ENCODE measurements around the gene NDUFB7. TPM values are rescaled to one million over a fixed set of nuclear protein-coding genes. Genes with fewer than 3 reads are reported as not detected.

The NDUFB7 gene
- total and polyA plus RNA-seq, 4 experiments from 2014 or later: 56.6 to 252 (median 122) TPM

- Histone ChIP-seq H3K4me1 (ENCODE audit: insufficient read depth, low read length) (no peaks in the 10 kb centered on the region), H3K36me3 (ENCODE audit: insufficient read depth, low read length) (peaks cover 11% of the 10 kb centered on the region), H3K9me3 (ENCODE audit: control insufficient read depth in 1 of 2, low read length in 2 of 2) (no peaks in the 10 kb centered on the region), H3K4me3 (ENCODE audit: low read length in 2 of 2) (no peak overlapping the region), H3K27me3 (ENCODE audit: insufficient read depth, low read length) (no peaks in the 10 kb centered on the region), H3K27ac (ENCODE audit: low read depth, low read length) (no peak overlapping the region)
- H3K27ac Mint-ChIP-seq: peak overlapping the region in 5 of 7 donors; percentile 22 to 77 (median 42)
- peak in 4 of 5 donors; percentile 19 to 38 (median 26) for DNase-seq
- ChIA-PET POLR2A (ENCODE audit: partially characterized antibody) (no interaction called here), CTCF (ENCODE audit: partially characterized antibody) (no interaction called here)
- H3K9me3 Mint-ChIP-seq: no peaks in the 10 kb centered on the region
- no peaks in the 10 kb centered on the region for H3K27me3 Mint-ChIP-seq
- peaks cover 11 to 28% (median 17%) of the 10 kb centered on the region in 4 donors for H3K4me1 Mint-ChIP-seq
- peak overlapping the region in 1 of 8 donors; percentile 25 for H3K4me3 Mint-ChIP-seq
- intact Hi-C loops (cut with micrococcal nuclease): no loop called here
- H3K36me3 Mint-ChIP-seq: peaks cover 6 to 32% of the 10 kb centered on the region in 2 donors
Measured at GRCh38 chr19:14563989-14564651, 7.7 kb downstream of the NDUFB7 start.

GRCh38 chr19:14563590-14563926 lies 8.3 kb downstream of the NDUFB7 start:
- no peak for DNase-seq
- no peaks in the 10 kb centered on the region for H3K27me3 Mint-ChIP-seq
- ChIA-PET CTCF (ENCODE audit: partially characterized antibody) (interaction anchor here (2.3 kb wide), 1 partner anchor 9 kb away, joined by 11 read pairs; the partner anchor contains the start of gene NDUFB7), POLR2A (ENCODE audit: partially characterized antibody) (interaction anchor here (2.4 kb wide), 1 partner anchor 45 kb away, joined by 7 read pairs; the partner anchor contains the start of gene DNAJB1)
- Histone ChIP-seq H3K4me1 (ENCODE audit: insufficient read depth, low read length) (peaks cover 1% of the 10 kb centered on the region), H3K36me3 (ENCODE audit: insufficient read depth, low read length) (peaks cover 11% of the 10 kb centered on the region), H3K4me3 (ENCODE audit: low read length in 2 of 2) (no peak overlapping the region), H3K27ac (ENCODE audit: low read depth, low read length) (no peak overlapping the region), H3K9me3 (ENCODE audit: control insufficient read depth in 1 of 2, low read length in 2 of 2) (no peaks in the 10 kb centered on the region), H3K27me3 (ENCODE audit: insufficient read depth, low read length) (no peaks in the 10 kb centered on the region)
- H3K4me3 Mint-ChIP-seq: no peak overlapping the region
- H3K4me1 Mint-ChIP-seq: peaks cover 10 to 25% (median 15%) of the 10 kb centered on the region in 4 donors
- intact Hi-C loops (cut with micrococcal nuclease): no loop called here
- H3K27ac Mint-ChIP-seq: peak overlapping the region in 1 of 7 donors; percentile 66
- H3K36me3 Mint-ChIP-seq: peaks cover 6 to 30% of the 10 kb centered on the region in 2 donors
- no peaks in the 10 kb centered on the region for H3K9me3 Mint-ChIP-seq

GRCh38 chr19:14562660-14563589 lies 8.9 kb downstream of the NDUFB7 start:
- POLR2A ChIA-PET (ENCODE audit: partially characterized antibody): interaction anchor here (1.2 to 2.4 kb wide), 2 partner anchors 45 to 65 kb away, joined by 3 to 7 read pairs; partner anchors contain the start of gene DNAJB1
- CTCF ChIA-PET (ENCODE audit: partially characterized antibody): interaction anchor here (2.3 kb wide), 1 partner anchor 10 kb away, joined by 11 read pairs; the partner anchor contains the start of gene NDUFB7
- intact Hi-C loops (cut with micrococcal nuclease): no loop called here
- Histone ChIP-seq H3K36me3 (ENCODE audit: insufficient read depth, low read length) (peaks cover 11% of the 10 kb centered on the region), H3K27me3 (ENCODE audit: insufficient read depth, low read length) (no peaks in the 10 kb centered on the region), H3K4me3 (ENCODE audit: low read length in 2 of 2) (no peak overlapping the region), H3K4me1 (ENCODE audit: insufficient read depth, low read length) (peaks cover 8% of the 10 kb centered on the region), H3K9me3 (ENCODE audit: control insufficient read depth in 1 of 2, low read length in 2 of 2) (no peaks in the 10 kb centered on the region), H3K27ac (ENCODE audit: low read depth, low read length) (no peak overlapping the region)
- H3K36me3 Mint-ChIP-seq: peaks cover 6 to 26% of the 10 kb centered on the region in 2 donors
- H3K4me3 Mint-ChIP-seq: no peak overlapping the region
- peaks cover 6 to 26% (median 13%) of the 10 kb centered on the region in 4 donors for H3K4me1 Mint-ChIP-seq
- no peak for DNase-seq
- H3K9me3 Mint-ChIP-seq: no peaks in the 10 kb centered on the region
- H3K27ac Mint-ChIP-seq: peak overlapping the region in 1 of 7 donors; percentile 48
- no peaks in the 10 kb centered on the region for H3K27me3 Mint-ChIP-seq

GRCh38 chr19:14561847-14562351 lies 10.0 kb downstream of the NDUFB7 start:
- peaks cover 11% of the 10 kb centered on the region for H3K36me3 ChIP-seq (ENCODE audit: insufficient read depth, low read length)
- Mint-ChIP-seq H3K9me3 (no peaks in the 10 kb centered on the region), H3K4me3 (no peak overlapping the region), H3K27me3 (no peaks in the 10 kb centered on the region), H3K4me1 (peaks cover 4 to 21% (median 7%) of the 10 kb centered on the region in 4 donors), H3K36me3 (peaks cover 0 to 16% of the 10 kb centered on the region in 2 donors), H3K27ac (peak overlapping the region in 2 of 7 donors; percentile 42 to 46)
- DNase-seq: no peak
- no peak overlapping the region for H3K27ac ChIP-seq (ENCODE audit: low read depth, low read length)
- ChIA-PET POLR2A (ENCODE audit: partially characterized antibody) (interaction anchor here (0.6 to 2.4 kb wide), 4 partner anchors 10 to 64 kb away, joined by 3 to 7 read pairs (median 4); partner anchors contain the start of genes DNAJB1 and NDUFB7), CTCF (ENCODE audit: partially characterized antibody) (interaction anchor here (2.3 kb wide), 1 partner anchor 11 kb away, joined by 11 read pairs; the partner anchor contains the start of gene NDUFB7)
- H3K4me1 ChIP-seq (ENCODE audit: insufficient read depth, low read length): peaks cover 9% of the 10 kb centered on the region
- intact Hi-C loops (cut with micrococcal nuclease): no loop called here
- H3K9me3 ChIP-seq (ENCODE audit: control insufficient read depth in 1 of 2, low read length in 2 of 2): no peaks in the 10 kb centered on the region
- no peak overlapping the region for H3K4me3 ChIP-seq (ENCODE audit: low read length in 2 of 2)
- no peaks in the 10 kb centered on the region for H3K27me3 ChIP-seq (ENCODE audit: insufficient read depth, low read length)

GRCh38 chr19:14561249-14561648 lies 10.6 kb downstream of the NDUFB7 start:
- POLR2A ChIA-PET (ENCODE audit: partially characterized antibody): interaction anchor here (0.6 to 2.4 kb wide), 2 partner anchors 43 to 53 kb away, joined by 3 to 7 read pairs; partner anchors contain the start of gene DNAJB1
- H3K27me3 Mint-ChIP-seq: no peaks in the 10 kb centered on the region

GRCh38 chr19:14560776-14561108 lies 11.1 kb downstream of the NDUFB7 start:
- Histone ChIP-seq H3K27ac (ENCODE audit: low read depth, low read length) (no peak overlapping the region), H3K4me1 (ENCODE audit: insufficient read depth, low read length) (peaks cover 21% of the 10 kb centered on the region), H3K4me3 (ENCODE audit: low read length in 2 of 2) (no peak overlapping the region), H3K27me3 (ENCODE audit: insufficient read depth, low read length) (no peaks in the 10 kb centered on the region), H3K9me3 (ENCODE audit: control insufficient read depth in 1 of 2, low read length in 2 of 2) (no peaks in the 10 kb centered on the region), H3K36me3 (ENCODE audit: insufficient read depth, low read length) (peaks cover 11% of the 10 kb centered on the region)
- H3K36me3 Mint-ChIP-seq: peaks cover 0 to 15% of the 10 kb centered on the region in 2 donors
- intact Hi-C loops (cut with micrococcal nuclease): no loop called here
- H3K27ac Mint-ChIP-seq: peak overlapping the region in 4 of 7 donors; percentile 24 to 48 (median 42)
- H3K4me3 Mint-ChIP-seq: no peak overlapping the region
- H3K9me3 Mint-ChIP-seq: no peaks in the 10 kb centered on the region
- ChIA-PET POLR2A (ENCODE audit: partially characterized antibody) (no interaction called here), CTCF (ENCODE audit: partially characterized antibody) (interaction anchor here (1.6 kb wide), 1 partner anchor 10 kb away, joined by 4 read pairs; no protein-coding TSS in a partner anchor)
- H3K27me3 Mint-ChIP-seq: no peaks in the 10 kb centered on the region
- peaks cover 15 to 32% (median 17%) of the 10 kb centered on the region in 4 donors for H3K4me1 Mint-ChIP-seq
- no peak for DNase-seq

More at GRCh38 chr19:14561249-14561648, 10.6 kb downstream of the NDUFB7 start:
- intact Hi-C loops (cut with micrococcal nuclease): no loop called here
- Mint-ChIP-seq H3K27ac (peak overlapping the region in 1 of 7 donors; percentile 75), H3K36me3 (peaks cover 0 to 17% of the 10 kb centered on the region in 2 donors), H3K4me3 (no peak overlapping the region), H3K4me1 (peaks cover 10 to 27% (median 13%) of the 10 kb centered on the region in 4 donors), H3K9me3 (no peaks in the 10 kb centered on the region)
- Histone ChIP-seq H3K9me3 (ENCODE audit: control insufficient read depth in 1 of 2, low read length in 2 of 2) (no peaks in the 10 kb centered on the region), H3K27me3 (ENCODE audit: insufficient read depth, low read length) (no peaks in the 10 kb centered on the region), H3K4me3 (ENCODE audit: low read length in 2 of 2) (no peak overlapping the region), H3K4me1 (ENCODE audit: insufficient read depth, low read length) (peaks cover 16% of the 10 kb centered on the region), H3K36me3 (ENCODE audit: insufficient read depth, low read length) (peaks cover 11% of the 10 kb centered on the region), H3K27ac (ENCODE audit: low read depth, low read length) (no peak overlapping the region)
- CTCF ChIA-PET (ENCODE audit: partially characterized antibody): no interaction called here
- no peak for DNase-seq
